HepG2 (cell line): ENCODE data around the gene PDE4C. TPM values are rescaled to one million over a fixed set of nuclear protein-coding genes. Genes with fewer than 3 reads are reported as not detected.

ENCODE experiments used
- ATAC-seq: fragments of 200-7000 bp; cut with Tn5 transposase; 3 replicates; pipeline ENCODE4 v1.9.1; 2020; ENCODE audit warnings: mild to moderate bottlenecking, moderate library complexity
- BruUV-seq: library from RNA; stranded (reverse); fragments of 400-500 nt; replicated peaks from 2 replicates; lab custom pipeline; 2021; lab: Mats Ljungman, UMichigan
- CTCF ChIA-PET: fragments of 300-600 bp; formaldehyde crosslinking; extraction: SDS; loops from one replicate; lab custom pipeline; 2021; ENCODE audit warnings: low total read pairs, inconsistent platforms, low intra/inter-chr PET ratio; lab: Yijun Ruan, JAX
- POLR2A ChIA-PET: fragments of 350-600 bp; sonication (Branson Sonifier 250); formaldehyde crosslinking; loops from one replicate; lab custom pipeline; 2020; ENCODE audit warnings: antibody characterized with exemption, inconsistent platforms; lab: Yijun Ruan, JAX
- DNase-seq: peaks from one replicate; pipeline ENCODE4 v3.0.0-alpha.2; 2015; ENCODE audit warnings: low spot score
- FAIRE-seq: peaks from 3 replicates; lab custom pipeline; 2011; peaks lifted over from hg19 to GRCh38; lab: Jason Lieb, UNC
- H2AFZ ChIP-seq: one replicate; pipeline ENCODE4 v1.6.1; 2011; ENCODE audit warnings: low read length, inconsistent platforms
- H3K27ac ChIP-seq: fragments of 300-600 bp; 3 replicates; pipeline ENCODE4 v1.8.0; 2011; ENCODE audit warnings: mixed run types, mild to moderate bottlenecking, mixed read lengths, low read length, inconsistent platforms; ENCODE audit not compliant: insufficient read depth; ENCODE audit errors: extremely low read length
- H3K27me3 ChIP-seq, 2 experiments: fragments of 200-600 bp in 1 of 2; 2 replicates in 1 of 2; 3 replicates in 1 of 2; pipeline versions ENCODE4 v1.6.0 to v1.8.0; 2011; ENCODE audit warnings: low read length in 2 of 2, mild to moderate bottlenecking in 2 of 2, moderate library complexity in 2 of 2, inconsistent platforms in 1 of 2; ENCODE audit not compliant: insufficient read depth in 2 of 2, control insufficient read depth in 1 of 2
- H3K36me3 ChIP-seq, 2 experiments: fragments of 200-600 bp in 1 of 2; replicated peaks in 1 of 2; 2 replicates in 1 of 2; 3 replicates in 1 of 2; pipeline versions ENCODE4 v1.5.1 to v1.8.0; 2011; ENCODE audit warnings: low read length in 2 of 2, inconsistent platforms in 1 of 2; ENCODE audit not compliant: insufficient read depth in 2 of 2, control insufficient read depth in 1 of 2
- H3K4me1 ChIP-seq: 2 replicates; pipeline ENCODE4 v1.5.1; 2012; ENCODE audit warnings: low read length, inconsistent platforms; ENCODE audit not compliant: insufficient read depth
- H3K4me2 ChIP-seq: 2 replicates; pipeline ENCODE4 v1.6.0; 2011; ENCODE audit warnings: low read depth, low read length, inconsistent platforms
- H3K4me3 ChIP-seq, 3 experiments: fragments of 200-600 bp in 1 of 3; sonication (generic), shearing (Covaris generic) in 1 of 3; replicated peaks in 1 of 3; 2 replicates each; pipeline ENCODE4 v1.5.1; 2011 to 2016; ENCODE audit warnings: low read length in 3 of 3, inconsistent platforms in 2 of 3, low read depth in 2 of 3, mild to moderate bottlenecking in 2 of 3, control low read depth in 1 of 3, mixed read lengths in 1 of 3; ENCODE audit not compliant: insufficient read depth in 1 of 3
- H3K79me2 ChIP-seq: one replicate; pipeline ENCODE4 v1.6.1; 2011; ENCODE audit warnings: low read length, inconsistent platforms; ENCODE audit not compliant: insufficient read depth
- H3K9ac ChIP-seq: 2 replicates; pipeline ENCODE4 v1.6.0; 2011; ENCODE audit warnings: mild to moderate bottlenecking, low read depth, low read length, inconsistent platforms; ENCODE audit not compliant: insufficient read depth
- H3K9me3 ChIP-seq: 2 replicates; pipeline ENCODE4 v1.5.1; 2012; ENCODE audit warnings: mild to moderate bottlenecking, low read length
- H4K20me1 ChIP-seq: 2 replicates; pipeline ENCODE4 v1.6.0; 2011; ENCODE audit warnings: inconsistent platforms, mild to moderate bottlenecking, low read length, moderate library complexity; ENCODE audit not compliant: insufficient read depth
- ARNT2 ChIP-seq: sonication (generic); formaldehyde crosslinking; IDR thresholded peaks from 2 replicates; pipeline ENCODE4 v1.8.0; 2022; ENCODE audit warnings: mild to moderate bottlenecking, low read depth, missing genetic modification reagents, moderate library complexity
- BCL6 ChIP-seq: IDR thresholded peaks from 2 replicates; pipeline ENCODE4 v1.6.1; 2016; ENCODE audit warnings: missing genetic modification reagents, missing compliant biosample characterization
- HHEX ChIP-seq: IDR thresholded peaks from 2 replicates; pipeline ENCODE4 v1.6.1; 2016; ENCODE audit warnings: control low read depth
- KAT7 ChIP-seq: IDR thresholded peaks from 2 replicates; pipeline ENCODE4 v1.6.1; 2018; ENCODE audit warnings: borderline replicate concordance, missing compliant biosample characterization
- MIER3 ChIP-seq: IDR thresholded peaks from 2 replicates; pipeline ENCODE4 v1.6.1; 2016; ENCODE audit warnings: missing compliant biosample characterization, borderline replicate concordance
- MYC ChIP-seq: sonication (generic); formaldehyde crosslinking; IDR thresholded peaks from 2 replicates; pipeline ENCODE4 v1.9.0; 2021; ENCODE audit warnings: missing genetic modification reagents, borderline replicate concordance
- RARA ChIP-seq: IDR thresholded peaks from 2 replicates; pipeline ENCODE4 v1.6.1; 2016; ENCODE audit warnings: missing genetic modification reagents, missing compliant biosample characterization
- RXRA ChIP-seq: sonication (generic); formaldehyde crosslinking; IDR thresholded peaks from 2 replicates; pipeline ENCODE4 v1.5.1; 2020; ENCODE audit warnings: missing genetic modification reagents
- SALL2 ChIP-seq: sonication (generic); formaldehyde crosslinking; IDR thresholded peaks from 2 replicates; pipeline ENCODE4 v1.8.1; 2023; ENCODE audit warnings: mild to moderate bottlenecking, missing genetic modification reagents, inconsistent platforms
- SMAD3 ChIP-seq: sonication (generic); formaldehyde crosslinking; IDR thresholded peaks from 2 replicates; pipeline ENCODE4 v1.4.0; 2020; ENCODE audit warnings: missing genetic modification reagents
- SOX6 ChIP-seq, 2 experiments: fragments of 450-650 bp in 1 of 2; sonication (generic) in 1 of 2; formaldehyde crosslinking in 1 of 2; IDR thresholded peaks; 2 replicates each; pipeline versions ENCODE4 v1.4.0 to v1.6.1; 2017 to 2020; ENCODE audit warnings: antibody characterized with exemption in 1 of 2, mild to moderate bottlenecking in 1 of 2, missing genetic modification reagents in 1 of 2
- U2AF1 ChIP-seq: fragments of 200-400 bp; formaldehyde crosslinking; optimal IDR thresholded peaks from 2 replicates; pipeline ENCODE3; 2017; ENCODE audit warnings: mild to moderate bottlenecking, low read depth, low read length
- WGBS: methylation state at CpG from one replicate; pipeline ENCODE4 v1.1.6; 2017; ENCODE audit warnings: low lambda C conversion rate; 5-methylcytosine and 5-hydroxymethylcytosine counted together
- in situ Hi-C: cut with HindIII; loops from 2 replicates; pipeline ENCODE4 v1.10.0; 2017; ENCODE audit warnings: low pct_unique_long_range_greater_than_20kb; ENCODE audit not compliant: extremely low pct_ligation_motif_present
- intact Hi-C: fragments of 100-400 bp; cut with micrococcal nuclease; formaldehyde crosslinking; loops from one replicate; pipeline ENCODE4 v1.10.0; 2022; ENCODE audit not compliant: unreplicated experiment
- polyA plus RNA-seq, 8 experiments: library from polyadenylated mRNA; depleted of rRNA in 3 of 8; stranded (reverse) in 7 of 8; unstranded in 1 of 8; fragments of >200 nt; fragmentation: Illumina TruSeq in 4 of 8; extraction: Trizol in 4 of 8; gene quantifications; 2 replicates each; pipeline versions ENCODE4 v1.2.1 to v1.2.3, GENCODE V29; 2011 to 2016; ENCODE audit warnings: low read depth in 4 of 8, missing spikeins in 1 of 8, mixed read lengths in 1 of 8; ENCODE audit not compliant: insufficient read depth in 1 of 8
- total RNA-seq, 5 experiments: library from RNA; depleted of rRNA; stranded (reverse); fragments of >200 nt; fragmentation: Illumina TruSeq; extraction: Trizol; gene quantifications; 2 replicates each; pipeline ENCODE4 v1.2.3, GENCODE V29; 2016; ENCODE audit warnings: low read depth in 1 of 5
- TF ChIP-seq, protein P1 (sequence below): sonication (generic); formaldehyde crosslinking; IDR thresholded peaks from 2 replicates; pipeline ENCODE4 v1.8.0; 2022; ENCODE audit warnings: mild to moderate bottlenecking, missing genetic modification reagents, borderline replicate concordance
- TF ChIP-seq, protein P2 (sequence below): sonication (generic); formaldehyde crosslinking; IDR thresholded peaks from 2 replicates; pipeline ENCODE4 v1.4.0; 2020; ENCODE audit warnings: mild to moderate bottlenecking, missing genetic modification reagents
- TF ChIP-seq, protein P3 (sequence below): sonication (generic); formaldehyde crosslinking; IDR thresholded peaks from 2 replicates; pipeline ENCODE4 v1.5.0; 2020; ENCODE audit warnings: missing genetic modification reagents, mild to moderate bottlenecking, borderline replicate concordance
- TF ChIP-seq, protein P4 (sequence below): sonication (generic); formaldehyde crosslinking; IDR thresholded peaks from 2 replicates; pipeline ENCODE4 v1.8.0; 2022; ENCODE audit warnings: missing genetic modification reagents, mild to moderate bottlenecking, inconsistent platforms, borderline replicate concordance

PDE4C gene
- total and polyA plus RNA-seq, 2 of the 13 experiments (the other 11 are each of a cell fraction or from before 2014, with no cell fraction given) = 1.4 to 14.0 TPM

DNA sequence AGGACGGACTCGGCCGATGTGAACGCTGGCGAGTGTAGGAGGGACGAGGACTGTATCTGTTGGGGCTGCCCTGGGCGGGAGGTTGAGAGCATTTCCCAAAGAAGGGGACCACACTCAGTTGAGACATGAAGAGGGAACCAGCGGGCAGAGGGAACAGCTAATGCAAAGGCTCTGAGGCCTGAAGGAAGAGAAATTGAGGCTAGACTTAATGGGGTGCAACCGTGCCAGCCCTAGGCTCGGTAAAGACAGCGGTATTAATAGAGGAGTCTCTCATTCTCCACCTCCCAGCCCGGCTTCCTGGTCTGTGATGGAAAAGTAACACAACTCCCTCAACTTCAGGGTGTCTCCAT is 32.1 kb downstream of the PDE4C start:
- Histone ChIP-seq H3K9ac (peak overlapping the region; percentile 71), H3K4me1 (peaks cover 29% of the 10 kb centered on the region), H2AFZ (no peak overlapping the region), H3K79me2 (peaks cover 7% of the 10 kb centered on the region), H3K36me3 (peaks cover 5 to 14% of the 10 kb centered on the region in 2 experiments; a peak in 3 of 5 replicates), H4K20me1 (no peaks in the 10 kb centered on the region), H3K27me3 (no peaks in the 10 kb centered on the region; a peak in 1 of 5 replicates), H3K9me3 (no peaks in the 10 kb centered on the region), H3K27ac (peak overlapping the region; percentile 73), H3K4me2 (peak overlapping the region; percentile 91), H3K4me3 (peak overlapping the region; percentile 68 to 84 (median 83); a peak in 5 of 6 replicates)
- ChIA-PET POLR2A (no interaction called here), CTCF (no interaction called here)
- FAIRE-seq (no peak), DNase-seq (no peak), ATAC-seq (no peak)
- WGBS = 85% methylated on average over 12 of the region's 12 CpGs
- intact Hi-C loops = no loop called here
- TF ChIP-seq, protein P1, sequence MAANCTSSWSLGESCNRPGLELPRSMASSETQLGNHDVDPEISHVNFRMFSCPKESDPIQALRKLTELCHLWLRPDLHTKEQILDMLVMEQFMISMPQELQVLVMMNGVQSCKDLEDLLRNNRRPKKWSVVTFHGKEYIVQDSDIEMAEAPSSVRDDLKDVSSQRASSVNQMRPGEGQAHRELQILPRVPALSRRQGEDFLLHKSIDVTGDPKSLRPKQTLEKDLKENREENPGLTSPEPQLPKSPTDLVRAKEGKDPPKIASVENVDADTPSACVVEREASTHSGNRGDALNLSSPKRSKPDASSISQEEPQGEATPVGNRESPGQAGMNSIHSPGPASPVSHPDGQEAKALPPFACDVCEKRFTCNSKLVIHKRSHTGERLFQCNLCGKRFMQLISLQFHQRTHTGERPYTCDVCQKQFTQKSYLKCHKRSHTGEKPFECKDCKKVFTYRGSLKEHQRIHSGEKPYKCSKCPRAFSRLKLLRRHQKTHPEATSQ (CRISPR knock-in tag) = no peak
- no peak for TF ChIP-seq U2AF1
- no peak for TF ChIP-seq SMAD3 (CRISPR knock-in tag)
- TF ChIP-seq MIER3 (CRISPR knock-in tag) = no peak
- TF ChIP-seq, protein P2, sequence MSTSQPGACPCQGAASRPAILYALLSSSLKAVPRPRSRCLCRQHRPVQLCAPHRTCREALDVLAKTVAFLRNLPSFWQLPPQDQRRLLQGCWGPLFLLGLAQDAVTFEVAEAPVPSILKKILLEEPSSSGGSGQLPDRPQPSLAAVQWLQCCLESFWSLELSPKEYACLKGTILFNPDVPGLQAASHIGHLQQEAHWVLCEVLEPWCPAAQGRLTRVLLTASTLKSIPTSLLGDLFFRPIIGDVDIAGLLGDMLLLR (CRISPR knock-in tag) = no peak
- no peak for TF ChIP-seq ARNT2 (CRISPR knock-in tag)
- TF ChIP-seq SOX6 (IDR thresholded peaks at IDR 0.05) = no peak
- TF ChIP-seq SOX6 (CRISPR knock-in tag; IDR thresholded peaks at IDR 0.05) = no peak
- no peak for TF ChIP-seq BCL6 (CRISPR knock-in tag)
- TF ChIP-seq KAT7 (CRISPR knock-in tag) = no peak
- TF ChIP-seq, protein P3, sequence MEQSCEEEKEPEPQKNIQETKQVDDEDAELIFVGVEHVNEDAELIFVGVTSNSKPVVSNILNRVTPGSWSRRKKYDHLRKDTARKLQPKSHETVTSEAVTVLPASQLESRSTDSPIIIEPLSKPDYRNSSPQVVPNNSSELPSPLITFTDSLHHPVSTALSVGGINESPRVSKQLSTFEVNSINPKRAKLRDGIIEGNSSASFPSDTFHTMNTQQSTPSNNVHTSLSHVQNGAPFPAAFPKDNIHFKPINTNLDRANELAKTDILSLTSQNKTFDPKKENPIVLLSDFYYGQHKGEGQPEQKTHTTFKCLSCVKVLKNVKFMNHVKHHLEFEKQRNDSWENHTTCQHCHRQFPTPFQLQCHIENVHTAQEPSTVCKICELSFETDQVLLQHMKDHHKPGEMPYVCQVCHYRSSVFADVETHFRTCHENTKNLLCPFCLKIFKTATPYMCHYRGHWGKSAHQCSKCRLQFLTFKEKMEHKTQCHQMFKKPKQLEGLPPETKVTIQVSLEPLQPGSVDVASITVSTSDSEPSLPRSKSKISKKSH (CRISPR knock-in tag) = no peak
- no peak for TF ChIP-seq HHEX
- TF ChIP-seq, protein P4, sequence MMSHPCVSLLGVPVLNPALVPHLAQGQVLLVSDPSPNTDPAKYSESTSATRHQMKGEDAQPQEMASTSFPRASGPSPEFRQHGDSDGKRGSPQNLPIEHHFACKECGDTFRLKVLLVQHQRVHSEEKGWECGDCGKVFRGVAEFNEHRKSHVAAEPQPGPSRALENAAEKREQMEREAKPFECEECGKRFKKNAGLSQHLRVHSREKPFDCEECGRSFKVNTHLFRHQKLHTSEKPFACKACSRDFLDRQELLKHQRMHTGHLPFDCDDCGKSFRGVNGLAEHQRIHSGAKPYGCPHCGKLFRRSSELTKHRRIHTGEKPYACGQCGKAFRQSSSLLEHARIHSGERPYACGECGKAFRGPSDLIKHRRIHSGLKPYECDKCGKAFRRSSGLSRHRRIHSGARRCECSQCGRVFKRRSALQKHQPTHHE (CRISPR knock-in tag) = no peak
- TF ChIP-seq RARA (CRISPR knock-in tag) = no peak
- TF ChIP-seq RXRA (CRISPR knock-in tag) = no peak
- TF ChIP-seq MYC = no peak
- TF ChIP-seq SALL2 = no peak
- in situ Hi-C loops = no loop called here
- BruUV-seq = no TSS peak
